ENCODE data around the gene CNTFR.

CNTFR gene

GRCh38 chr9:34507966-34508365 is 81.6 kb downstream of the CNTFR start:
- H3K79me1 ChIP-seq (ENCODE audit: low read length): no peaks in the 10 kb centered on the region
- no peaks in the 10 kb centered on the region for H3K36me3 ChIP-seq (ENCODE audit: control insufficient read depth, insufficient read depth, low read length)
- H2BK120ac ChIP-seq (ENCODE audit: low read depth, low read length): no peak overlapping the region
- H3K4ac ChIP-seq (ENCODE audit: low read depth, low read length): no peak overlapping the region
- H3K18ac ChIP-seq (ENCODE audit: low read length): no peak overlapping the region
- no peaks in the 10 kb centered on the region for H3K27me3 ChIP-seq (ENCODE audit: insufficient read depth, low read length, poor library complexity)
- DNase-seq: no peak
- H4K5ac ChIP-seq (ENCODE audit: low read length): no peak overlapping the region
- H3K27ac ChIP-seq (ENCODE audit: low read depth, low read length): no peak overlapping the region
- no peak overlapping the region for H2AK5ac ChIP-seq (ENCODE audit: low read length)
- no peak overlapping the region for H3K4me3 ChIP-seq (ENCODE audit: low read length)
- H3K79me2 ChIP-seq (ENCODE audit: control insufficient read depth, insufficient read depth, low read length): no peaks in the 10 kb centered on the region
- H3K56ac ChIP-seq (ENCODE audit: low read length): no peak overlapping the region
- peaks cover 11% of the 10 kb centered on the region for H3K4me1 ChIP-seq (ENCODE audit: control insufficient read depth, low read depth, low read length)
- H3K23ac ChIP-seq (ENCODE audit: low read length): no peak overlapping the region
- H4K8ac ChIP-seq (ENCODE audit: low read depth, low read length): no peak overlapping the region
- H3K4me2 ChIP-seq (ENCODE audit: low read length): no peak overlapping the region
- H2BK5ac ChIP-seq (ENCODE audit: low read length): no peak overlapping the region
- H3K9ac ChIP-seq (ENCODE audit: low read length): no peak overlapping the region
- no peak overlapping the region for H2BK15ac ChIP-seq (replicated peaks; ENCODE audit: low read depth)

- no peak overlapping the region for H3K4ac ChIP-seq (ENCODE audit: low read depth, low read length)
- no peak overlapping the region for H3K23ac ChIP-seq (ENCODE audit: low read length)
- H3K4me2 ChIP-seq (ENCODE audit: low read length): no peak overlapping the region
- WGBS (ENCODE audit: extremely low coverage, insufficient coverage, low lambda C conversion rate): no CpG with 5 or more reads among the region's 5 CpGs
- H3K4me3 ChIP-seq (ENCODE audit: low read length): no peak overlapping the region
- no peaks in the 10 kb centered on the region for H3K27me3 ChIP-seq (ENCODE audit: insufficient read depth, low read length, poor library complexity)
- no peaks in the 10 kb centered on the region for H3K36me3 ChIP-seq (ENCODE audit: control insufficient read depth, insufficient read depth, low read length)
- H4K5ac ChIP-seq (ENCODE audit: low read length): no peak overlapping the region
- no peak overlapping the region for H2BK15ac ChIP-seq (replicated peaks; ENCODE audit: low read depth)
- H3K27ac ChIP-seq (ENCODE audit: low read depth, low read length): no peak overlapping the region
- no peak overlapping the region for H2AK5ac ChIP-seq (ENCODE audit: low read length)
- H3K4me1 ChIP-seq (ENCODE audit: control insufficient read depth, low read depth, low read length): peaks cover 7% of the 10 kb centered on the region
- no peak for DNase-seq
- no peak overlapping the region for H3K56ac ChIP-seq (ENCODE audit: low read length)
- H3K79me2 ChIP-seq (ENCODE audit: control insufficient read depth, insufficient read depth, low read length): no peaks in the 10 kb centered on the region
- no peak overlapping the region for H3K18ac ChIP-seq (ENCODE audit: low read length)
- no peak overlapping the region for H3K9ac ChIP-seq (ENCODE audit: low read length)
- H3K79me1 ChIP-seq (ENCODE audit: low read length): no peaks in the 10 kb centered on the region
- no peak overlapping the region for H4K8ac ChIP-seq (ENCODE audit: low read depth, low read length)
- no peak overlapping the region for H2BK120ac ChIP-seq (ENCODE audit: low read depth, low read length)
- H2BK5ac ChIP-seq (ENCODE audit: low read length): no peak overlapping the region
Measured at GRCh38 chr9:34507556-34507955, 82.0 kb downstream of the CNTFR start.

- H3K4me2 ChIP-seq (ENCODE audit: low read length): no peak overlapping the region
- peak overlapping the region; percentile 12 for H3K23ac ChIP-seq (ENCODE audit: low read length)
- H2AK5ac ChIP-seq (ENCODE audit: low read length): no peak overlapping the region
- H4K5ac ChIP-seq (ENCODE audit: low read length): no peak overlapping the region
- H2BK5ac ChIP-seq (ENCODE audit: low read length): no peak overlapping the region
- DNase-seq: no peak
- no peak overlapping the region for H3K9ac ChIP-seq (ENCODE audit: low read length)
- H3K56ac ChIP-seq (ENCODE audit: low read length): no peak overlapping the region
- no peak overlapping the region for H4K8ac ChIP-seq (ENCODE audit: low read depth, low read length)
- no peak overlapping the region for H3K4me3 ChIP-seq (ENCODE audit: low read length)
- no peak overlapping the region for H3K27ac ChIP-seq (ENCODE audit: low read depth, low read length)
- no peak overlapping the region for H3K18ac ChIP-seq (ENCODE audit: low read length)
- no peaks in the 10 kb centered on the region for H3K79me2 ChIP-seq (ENCODE audit: control insufficient read depth, insufficient read depth, low read length)
- WGBS (ENCODE audit: extremely low coverage, insufficient coverage, low lambda C conversion rate): no CpG with 5 or more reads among the region's 7 CpGs
- no peak overlapping the region for H2BK15ac ChIP-seq (replicated peaks; ENCODE audit: low read depth)
- no peaks in the 10 kb centered on the region for H3K27me3 ChIP-seq (ENCODE audit: insufficient read depth, low read length, poor library complexity)
- H3K36me3 ChIP-seq (ENCODE audit: control insufficient read depth, insufficient read depth, low read length): no peaks in the 10 kb centered on the region
- peaks cover 6% of the 10 kb centered on the region for H3K4me1 ChIP-seq (ENCODE audit: control insufficient read depth, low read depth, low read length)
- no peaks in the 10 kb centered on the region for H3K79me1 ChIP-seq (ENCODE audit: low read length)
- no peak overlapping the region for H2BK120ac ChIP-seq (ENCODE audit: low read depth, low read length)
- no peak overlapping the region for H3K4ac ChIP-seq (ENCODE audit: low read depth, low read length)
Measured at GRCh38 chr9:34506623-34507022, 82.9 kb downstream of the CNTFR start.

DNA sequence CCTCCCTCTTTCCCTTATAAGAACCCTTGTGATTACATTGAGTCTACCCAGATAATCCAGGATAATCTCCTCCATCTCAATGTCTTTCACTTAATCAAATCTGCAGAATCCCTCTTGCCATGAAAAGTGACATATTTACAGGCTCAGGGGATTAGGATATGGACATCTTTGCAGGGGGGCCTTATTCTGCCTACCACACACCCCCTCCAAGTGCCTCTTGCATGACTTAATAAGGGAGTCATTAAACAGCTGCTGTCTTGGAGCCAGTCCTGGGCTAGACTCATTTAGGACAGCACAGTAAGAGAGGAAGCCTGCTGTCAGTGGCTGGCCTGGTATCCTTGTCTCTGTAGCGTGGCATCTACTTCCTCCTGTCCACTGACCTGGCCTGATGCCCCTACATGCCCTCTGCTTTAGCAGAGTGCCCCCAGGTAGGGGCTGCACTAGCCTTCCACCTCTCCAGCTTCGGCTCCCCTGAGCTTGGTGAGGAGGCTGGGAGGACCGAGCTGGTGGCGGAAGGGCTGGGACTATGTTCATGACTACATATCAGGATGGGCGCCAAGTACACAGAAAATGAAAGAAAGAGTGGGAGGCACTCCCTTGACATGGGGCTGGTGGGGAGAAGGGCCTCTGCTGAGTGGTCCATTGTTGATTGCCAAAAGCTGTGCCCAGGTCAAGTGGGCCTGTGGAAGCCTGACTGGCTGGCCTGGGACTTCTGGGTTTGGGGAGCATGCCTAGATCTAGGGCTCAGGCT is 84.0 kb downstream of the CNTFR start:
- Histone ChIP-seq H3K9ac (ENCODE audit: low read length) (no peak overlapping the region), H2BK15ac (replicated peaks; ENCODE audit: low read depth) (no peak overlapping the region), H3K79me2 (ENCODE audit: control insufficient read depth, insufficient read depth, low read length) (no peaks in the 10 kb centered on the region), H4K5ac (ENCODE audit: low read length) (no peak overlapping the region), H3K18ac (ENCODE audit: low read length) (no peak overlapping the region), H2BK120ac (ENCODE audit: low read depth, low read length) (no peak overlapping the region), H4K8ac (ENCODE audit: low read depth, low read length) (no peak overlapping the region), H3K36me3 (ENCODE audit: control insufficient read depth, insufficient read depth, low read length) (no peaks in the 10 kb centered on the region), H3K56ac (ENCODE audit: low read length) (no peak overlapping the region), H2AK5ac (ENCODE audit: low read length) (no peak overlapping the region), H3K4ac (ENCODE audit: low read depth, low read length) (no peak overlapping the region), H3K27me3 (ENCODE audit: insufficient read depth, low read length, poor library complexity) (no peaks in the 10 kb centered on the region), H3K4me1 (ENCODE audit: control insufficient read depth, low read depth, low read length) (peaks cover 4% of the 10 kb centered on the region), H3K79me1 (ENCODE audit: low read length) (no peaks in the 10 kb centered on the region), H2BK5ac (ENCODE audit: low read length) (no peak overlapping the region), H3K27ac (ENCODE audit: low read depth, low read length) (no peak overlapping the region), H3K4me3 (ENCODE audit: low read length) (no peak overlapping the region), H3K4me2 (ENCODE audit: low read length) (no peak overlapping the region), H3K23ac (ENCODE audit: low read length) (no peak overlapping the region)
- no CpG with 5 or more reads among the region's 5 CpGs for WGBS (ENCODE audit: extremely low coverage, insufficient coverage, low lambda C conversion rate)
- DNase-seq: no peak

DNA sequence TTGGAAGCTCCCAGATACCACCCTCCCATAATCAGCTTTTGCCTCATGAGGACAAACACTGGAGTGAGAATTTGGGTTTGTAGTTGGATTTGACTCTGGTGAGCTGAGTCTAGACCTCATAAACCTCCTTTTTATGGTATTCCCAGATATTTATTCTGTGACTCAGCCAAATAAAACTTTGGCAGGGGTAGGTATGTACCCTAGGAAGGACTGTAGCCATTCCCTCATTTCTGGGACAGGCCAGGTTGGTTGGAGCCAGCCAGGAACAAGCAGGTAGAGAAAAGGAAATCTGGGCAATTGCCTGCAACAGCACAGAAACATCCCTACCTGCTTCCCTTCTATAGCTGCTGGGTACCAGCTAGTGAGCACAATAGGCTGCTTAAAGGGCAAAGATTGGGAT is 86.1 kb downstream of the CNTFR start:
- no peak overlapping the region for H3K4ac ChIP-seq (ENCODE audit: low read depth, low read length)
- no peak for DNase-seq

GRCh38 chr9:34502891-34503290 is 86.6 kb downstream of the CNTFR start:
- H3K4me3 ChIP-seq (ENCODE audit: low read length): no peak overlapping the region
- WGBS (ENCODE audit: extremely low coverage, insufficient coverage, low lambda C conversion rate): no CpG with 5 or more reads among the region's 6 CpGs
- H2BK5ac ChIP-seq (ENCODE audit: low read length): no peak overlapping the region
- H3K27ac ChIP-seq (ENCODE audit: low read depth, low read length): no peak overlapping the region
- no peak overlapping the region for H2BK15ac ChIP-seq (replicated peaks; ENCODE audit: low read depth)
- H3K18ac ChIP-seq (ENCODE audit: low read length): no peak overlapping the region
- H3K56ac ChIP-seq (ENCODE audit: low read length): no peak overlapping the region
- no peak overlapping the region for H3K4me2 ChIP-seq (ENCODE audit: low read length)
- H3K4me1 ChIP-seq (ENCODE audit: control insufficient read depth, low read depth, low read length): no peaks in the 10 kb centered on the region
- no peak overlapping the region for H3K4ac ChIP-seq (ENCODE audit: low read depth, low read length)
- no peak for DNase-seq
- H3K79me2 ChIP-seq (ENCODE audit: control insufficient read depth, insufficient read depth, low read length): no peaks in the 10 kb centered on the region
- no peaks in the 10 kb centered on the region for H3K79me1 ChIP-seq (ENCODE audit: low read length)
- no peak overlapping the region for H2AK5ac ChIP-seq (ENCODE audit: low read length)
- H4K8ac ChIP-seq (ENCODE audit: low read depth, low read length): no peak overlapping the region
- no peak overlapping the region for H3K23ac ChIP-seq (ENCODE audit: low read length)
- no peak overlapping the region for H2BK120ac ChIP-seq (ENCODE audit: low read depth, low read length)
- H3K36me3 ChIP-seq (ENCODE audit: control insufficient read depth, insufficient read depth, low read length): no peaks in the 10 kb centered on the region
- no peak overlapping the region for H3K9ac ChIP-seq (ENCODE audit: low read length)
- H3K27me3 ChIP-seq (ENCODE audit: insufficient read depth, low read length, poor library complexity): no peaks in the 10 kb centered on the region
- H4K5ac ChIP-seq (ENCODE audit: low read length): no peak overlapping the region

More for the DNA sequence above, 86.1 kb downstream of the CNTFR start:
- H3K4me2 ChIP-seq (ENCODE audit: low read length): no peak overlapping the region
- no peaks in the 10 kb centered on the region for H3K27me3 ChIP-seq (ENCODE audit: insufficient read depth, low read length, poor library complexity)
- H4K5ac ChIP-seq (ENCODE audit: low read length): no peak overlapping the region
- H4K8ac ChIP-seq (ENCODE audit: low read depth, low read length): no peak overlapping the region
- no peak overlapping the region for H2BK15ac ChIP-seq (replicated peaks; ENCODE audit: low read depth)
- no peak overlapping the region for H3K9ac ChIP-seq (ENCODE audit: low read length)
- H3K4me3 ChIP-seq (ENCODE audit: low read length): no peak overlapping the region
- no peak overlapping the region for H3K56ac ChIP-seq (ENCODE audit: low read length)
- no peak overlapping the region for H2BK5ac ChIP-seq (ENCODE audit: low read length)
- H3K23ac ChIP-seq (ENCODE audit: low read length): no peak overlapping the region
- H3K4me1 ChIP-seq (ENCODE audit: control insufficient read depth, low read depth, low read length): no peaks in the 10 kb centered on the region
- H3K79me2 ChIP-seq (ENCODE audit: control insufficient read depth, insufficient read depth, low read length): no peaks in the 10 kb centered on the region
- H3K27ac ChIP-seq (ENCODE audit: low read depth, low read length): no peak overlapping the region
- no peak overlapping the region for H3K18ac ChIP-seq (ENCODE audit: low read length)
- no peaks in the 10 kb centered on the region for H3K79me1 ChIP-seq (ENCODE audit: low read length)
- no peak overlapping the region for H2BK120ac ChIP-seq (ENCODE audit: low read depth, low read length)
- no peak overlapping the region for H2AK5ac ChIP-seq (ENCODE audit: low read length)
- no peaks in the 10 kb centered on the region for H3K36me3 ChIP-seq (ENCODE audit: control insufficient read depth, insufficient read depth, low read length)
